ENCODE measurements around the gene APOBEC3C. TPM values are rescaled to one million over a fixed set of nuclear protein-coding genes. Genes with fewer than 3 reads are reported as not detected.
A peak's percentile ranks its signal among the peaks of the same experiment; 100 is the strongest.
"Not testable (repeated sequence)": the region's sequence is repeated elsewhere in the genome, so short reads cannot be mapped to it uniquely, and the experiment has no call there.

Gene APOBEC3C
- total RNA-seq, 1 donor from 2014 or later: 25.3 TPM

- Histone ChIP-seq H3K9me3 (no peaks in the 10 kb centered on the region), H3K27ac (no peak overlapping the region), H3K36me3 (no peaks in the 10 kb centered on the region), H3K27me3 (no peaks in the 10 kb centered on the region), H3K4me3 (no peak overlapping the region), H3K4me1 (no peaks in the 10 kb centered on the region)
- no peak for TF ChIP-seq CTCF (IDR thresholded peaks at IDR 0.05)
- intact Hi-C loops (cut with DNase I): no loop called here
- ATAC-seq (no peak), DNase-seq (no peak)
Measured at GRCh38 chr22:39055658-39056057, 41.6 kb downstream of the APOBEC3C start.

DNA sequence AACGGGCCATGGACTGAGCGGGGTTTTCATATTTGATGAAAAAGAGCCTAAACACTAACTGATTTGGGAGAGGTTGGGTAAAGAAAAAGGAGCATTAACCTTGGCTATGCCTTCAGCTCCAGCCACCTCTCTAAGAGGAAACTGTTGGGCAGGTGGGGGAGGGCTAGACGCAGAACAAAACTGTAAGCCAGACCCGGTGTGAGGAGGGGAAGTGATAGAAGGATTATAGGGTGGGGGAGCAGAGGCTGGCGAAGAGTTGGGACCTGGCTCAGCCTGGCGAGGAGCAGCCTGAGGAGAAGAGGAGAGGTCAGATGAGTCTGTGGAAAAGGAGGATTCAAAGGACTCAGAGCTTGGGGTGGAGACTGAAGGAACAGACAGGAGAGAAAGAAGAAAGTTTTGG, 47.2 kb downstream of the APOBEC3C start:
- H3K27ac ChIP-seq; H3K4me3 ChIP-seq; ATAC-seq; H3K9me3 ChIP-seq; H3K4me1 ChIP-seq; DNase-seq; H3K36me3 ChIP-seq; intact Hi-C loops (cut with DNase I); H3K27me3 ChIP-seq: not testable (repeated sequence)

DNA sequence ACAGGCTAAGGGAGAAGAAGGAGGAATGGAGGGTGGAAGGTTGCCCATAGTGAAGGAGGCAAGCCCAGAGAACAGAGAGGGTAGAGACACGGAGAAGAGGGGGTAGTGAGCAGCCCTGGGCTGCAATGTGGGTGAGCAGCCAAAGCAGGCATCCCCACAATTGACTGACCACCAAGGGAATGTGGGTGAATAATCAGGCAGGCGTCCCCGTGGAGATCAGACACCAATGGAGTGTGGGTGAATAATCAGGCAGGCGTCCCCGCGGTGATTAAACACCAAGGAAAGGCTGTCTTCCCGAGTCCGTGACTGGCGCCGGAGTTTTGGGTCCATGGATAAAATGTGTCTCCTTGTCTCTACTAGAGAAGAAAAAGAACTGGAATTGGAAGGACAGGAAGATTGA, 47.9 kb downstream of the APOBEC3C start:
- H3K9me3 ChIP-seq; intact Hi-C loops (cut with DNase I); DNase-seq; H3K36me3 ChIP-seq; H3K27ac ChIP-seq; H3K4me1 ChIP-seq; H3K4me3 ChIP-seq; ATAC-seq; H3K27me3 ChIP-seq: not testable (repeated sequence)

- H3K9me3 ChIP-seq; DNase-seq; H3K27me3 ChIP-seq; H3K27ac ChIP-seq; H3K36me3 ChIP-seq; H3K4me1 ChIP-seq; H3K4me3 ChIP-seq; intact Hi-C loops (cut with DNase I): not testable (repeated sequence)
- ATAC-seq: peak; percentile 66
Measured at GRCh38 chr22:39063904-39064303, 49.8 kb downstream of the APOBEC3C start.

- intact Hi-C loops (cut with DNase I); ATAC-seq: not testable (repeated sequence)
Measured at GRCh38 chr22:39066442-39067276, 52.6 kb downstream of the APOBEC3C start.

GRCh38 chr22:39068033-39068785, 54.2 kb downstream of the APOBEC3C start:
- Histone ChIP-seq H3K36me3 (no peaks in the 10 kb centered on the region), H3K4me1 (no peaks in the 10 kb centered on the region), H3K27ac (no peak overlapping the region), H3K27me3 (no peaks in the 10 kb centered on the region), H3K9me3 (no peaks in the 10 kb centered on the region), H3K4me3 (no peak overlapping the region)
- DNase-seq (no peak), ATAC-seq (no peak)
- intact Hi-C loops (cut with DNase I): no loop called here
- no peak for TF ChIP-seq CTCF (IDR thresholded peaks at IDR 0.05)

More at GRCh38 chr22:39066442-39067276, 52.6 kb downstream of the APOBEC3C start:
- H3K9me3 ChIP-seq, H3K4me3 ChIP-seq, H3K36me3 ChIP-seq, H3K4me1 ChIP-seq, DNase-seq, H3K27ac ChIP-seq, H3K27me3 ChIP-seq: not testable (repeated sequence)

Other genes starting within 250 kb of the APOBEC3C start
- gene DNAL4, start 220.1 kb upstream of the APOBEC3C start, total RNA-seq: 16.0 TPM
- 6.3 TPM for gene NPTXR, start 170.2 kb upstream of the APOBEC3C start, total RNA-seq
- gene CBX6, start 142.0 kb upstream of the APOBEC3C start, total RNA-seq: 61.6 TPM
- 9.0 TPM for gene APOBEC3A, start 56.6 kb upstream of the APOBEC3C start, total RNA-seq
- gene APOBEC3B, start 31.9 kb upstream of the APOBEC3C start, total RNA-seq: 0.52 TPM
- gene APOBEC3D, start 6.9 kb downstream of the APOBEC3C start, total RNA-seq: 3.3 TPM
- gene APOBEC3F, start 26.6 kb downstream of the APOBEC3C start, total RNA-seq: 9.0 TPM
- 16.1 TPM for gene APOBEC3G, start 63.0 kb downstream of the APOBEC3C start, total RNA-seq
- 0.84 TPM for gene APOBEC3H, start 83.0 kb downstream of the APOBEC3C start, total RNA-seq
- gene CBX7, start 138.4 kb downstream of the APOBEC3C start, total RNA-seq: 62.7 TPM
- gene PDGFB, start 230.7 kb downstream of the APOBEC3C start, total RNA-seq: 29.8 TPM

Measured in upper lobe of right lung (tissue), 1 donor.